HCEC 1CT (cell line): ENCODE data around the gene TMEM127.
"Not testable (repeated sequence)": the region's sequence is repeated elsewhere in the genome, so short reads cannot be mapped to it uniquely, and the experiment has no call there.

Experiments
- DNase-seq: peaks from one replicate; pipeline ENCODE4 v3.0.0-alpha.2; 2017

The TMEM127 gene

GRCh38 chr2:96265840-96266679, at the start of gene TMEM127, which contains the start of gene CIAO1:
Gene TMEM127 (minus strand): TSS chr2:96265997. CDS start chr2:96265381, 616 bp downstream.
Gene CIAO1 (plus strand): TSS chr2:96266225. CDS start chr2:96266351, 126 bp downstream.
- peak; percentile 99 for DNase-seq

DNA sequence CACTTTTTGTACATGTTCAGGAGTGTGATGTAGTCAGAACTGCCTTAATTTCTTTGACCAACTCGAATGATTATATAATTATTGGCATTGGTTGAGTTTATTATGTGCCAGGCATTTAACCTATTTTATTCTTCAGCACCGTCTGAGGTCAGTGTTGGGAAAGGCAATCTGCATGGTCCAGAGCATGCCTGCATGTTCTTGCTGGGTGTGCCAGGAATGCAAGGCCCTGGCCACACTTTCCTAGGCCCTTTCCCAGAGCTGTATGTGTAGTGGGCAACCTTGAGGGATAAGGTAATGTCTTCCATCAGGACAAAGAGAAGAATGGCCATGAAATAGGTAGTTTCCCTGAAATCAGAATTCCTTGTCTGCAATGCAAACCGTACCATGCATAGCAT, 49.2 kb upstream of the TMEM127 start:
- no peak for DNase-seq

GRCh38 chr2:96308248-96308647, 42.5 kb upstream of the TMEM127 start:
- no peak for DNase-seq

GRCh38 chr2:96306370-96306769, 40.6 kb upstream of the TMEM127 start:
- no peak for DNase-seq

GRCh38 chr2:96305979-96306308, 40.1 kb upstream of the TMEM127 start:
- DNase-seq, result no peak

DNA sequence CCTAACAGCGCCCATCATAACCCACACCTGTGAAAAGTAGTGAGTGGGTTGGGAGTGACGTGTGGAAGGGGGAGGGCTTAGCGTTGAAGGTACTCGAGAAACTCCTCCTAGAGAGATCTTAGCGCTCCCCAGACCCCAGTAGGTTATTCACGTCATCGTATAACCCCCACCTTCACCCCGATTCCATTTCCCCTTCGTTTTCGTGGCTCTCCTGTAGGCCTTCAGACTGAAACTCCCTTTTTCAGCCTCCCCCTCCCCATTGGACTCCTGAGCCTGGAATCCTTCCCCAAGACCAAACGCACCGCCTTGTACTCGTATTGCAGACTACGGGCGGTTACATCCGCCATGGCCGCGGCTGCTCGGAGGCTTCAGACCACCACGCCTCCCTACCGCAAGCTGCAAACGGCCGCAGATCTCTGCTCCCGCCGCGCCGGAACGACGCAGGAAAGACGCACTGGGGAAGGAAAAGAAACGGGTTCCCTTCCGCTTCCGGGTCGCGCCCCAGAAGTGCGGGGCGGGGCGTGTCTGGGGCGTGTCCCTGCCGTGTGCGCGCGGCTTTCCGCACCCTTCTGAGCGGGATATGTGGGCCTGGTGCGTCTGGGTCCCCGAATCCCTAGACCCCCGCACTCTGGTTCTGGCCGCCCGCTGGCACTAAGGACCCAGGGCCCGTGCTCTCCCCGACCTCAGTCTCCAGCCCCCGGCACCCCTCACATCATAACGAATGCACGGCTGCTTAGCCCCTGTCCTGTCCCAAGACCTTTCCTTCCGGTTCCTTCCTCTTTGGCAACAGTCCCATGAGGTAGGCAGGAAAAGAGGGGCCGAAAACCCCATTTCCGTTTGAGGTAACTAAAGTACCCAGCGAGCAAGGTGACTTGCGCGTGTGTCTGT, 39.5 kb upstream of the TMEM127 start, which contains the start of gene SNRNP200:
Gene SNRNP200 (minus strand): TSS at position 456 of the 888 bp plus-strand sequence. CDS start 109 bp downstream, at position 347.
- DNase-seq, result peak; percentile 86

GRCh38 chr2:96304606-96305005, 38.8 kb upstream of the TMEM127 start:
- DNase-seq, result no peak

DNA sequence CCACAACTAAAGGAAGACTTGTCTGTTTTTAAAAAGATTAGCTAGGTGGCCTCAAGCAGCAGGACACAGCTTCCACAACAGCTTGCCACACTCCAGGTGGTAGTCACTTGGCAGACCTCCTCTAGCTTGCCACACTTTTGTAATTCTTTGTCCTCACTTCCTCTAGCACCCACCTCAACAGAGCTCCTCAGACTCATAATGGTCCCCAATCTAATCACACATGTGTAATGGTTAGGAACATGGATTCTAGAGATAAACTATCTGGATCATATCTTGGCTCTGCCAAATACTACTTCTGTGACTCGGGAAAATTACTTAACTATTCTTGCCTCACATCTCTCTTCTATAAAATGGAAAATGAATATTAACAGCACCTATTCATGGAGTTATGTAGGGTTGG, 36.1 kb upstream of the TMEM127 start:
- DNase-seq, result no peak

- DNase-seq, result no peak
Measured at GRCh38 chr2:96296925-96297324, 31.1 kb upstream of the TMEM127 start.

- not testable (repeated sequence) for DNase-seq
Measured at GRCh38 chr2:96294271-96294670, 28.5 kb upstream of the TMEM127 start.

- no peak for DNase-seq
Measured at GRCh38 chr2:96291751-96292150, 26.0 kb upstream of the TMEM127 start.

- DNase-seq, result no peak
Measured at GRCh38 chr2:96287273-96287856, 21.6 kb upstream of the TMEM127 start.

DNA sequence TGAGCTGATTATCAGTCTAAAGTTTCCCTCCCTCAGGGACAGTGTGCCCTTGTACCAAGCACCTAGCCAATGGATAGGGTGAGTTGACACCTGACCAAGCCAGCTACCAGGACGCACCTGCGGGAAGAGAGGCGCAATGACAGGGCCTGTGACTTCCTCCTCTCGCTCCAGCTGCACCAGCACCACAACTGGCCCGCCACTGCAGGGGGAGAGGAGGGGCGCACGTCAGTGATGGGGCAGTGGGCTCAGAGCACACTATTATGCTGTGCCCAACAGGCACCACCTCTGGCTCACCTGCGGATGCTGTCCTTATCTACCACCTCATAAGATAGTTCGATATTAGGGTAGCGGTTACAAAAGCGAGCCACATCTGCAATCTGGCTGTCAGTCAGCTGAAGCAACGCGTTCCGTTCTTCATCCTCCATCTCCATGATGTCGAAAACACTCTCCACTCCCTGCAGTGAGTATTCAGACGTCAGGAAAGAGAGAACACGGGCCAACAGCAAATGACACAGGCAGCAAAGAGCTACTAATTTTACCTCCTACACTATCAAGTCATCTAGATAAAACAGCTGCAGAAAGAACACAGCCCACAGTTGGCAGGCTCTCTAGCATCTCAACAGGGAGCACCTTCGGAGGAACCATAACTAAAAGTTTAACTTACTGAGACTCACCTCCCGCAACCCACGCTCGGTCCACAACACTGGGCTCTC, 11.1 kb upstream of the TMEM127 start:
- DNase-seq, result no peak

DNA sequence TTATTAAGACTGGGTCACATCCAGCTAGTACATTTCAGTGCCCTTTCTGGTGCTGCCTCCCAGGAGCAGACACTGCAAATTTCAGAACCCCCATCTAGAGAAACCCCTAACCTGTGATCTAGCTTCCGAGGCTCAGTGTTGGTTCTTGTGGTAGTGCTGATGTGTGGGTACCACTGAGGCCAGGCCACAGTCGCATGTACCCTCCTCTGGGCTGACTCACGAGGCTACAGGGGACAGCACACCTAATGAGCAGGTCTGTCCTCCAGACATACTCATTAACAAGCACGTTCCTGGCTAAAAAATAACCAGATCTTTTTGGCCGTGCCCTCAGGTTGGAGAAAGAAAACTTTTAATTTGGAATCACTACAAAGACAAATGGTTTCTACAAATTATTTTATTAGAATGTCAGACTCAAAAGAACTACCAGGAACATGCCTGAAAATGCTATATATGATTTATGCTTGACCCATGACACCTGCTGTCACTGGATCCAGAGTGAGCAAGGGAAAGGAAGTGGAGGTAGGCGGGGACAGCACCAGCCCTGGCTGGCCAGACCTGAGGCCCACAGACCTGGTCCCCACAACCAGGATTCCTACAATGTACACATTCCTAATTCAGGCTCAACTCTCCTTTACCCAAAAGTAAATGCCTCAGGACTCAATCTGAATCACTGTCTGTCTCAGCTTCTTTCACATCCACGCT, 8.7 kb upstream of the TMEM127 start:
- DNase-seq, result no peak

GRCh38 chr2:96273763-96274162, 8.0 kb upstream of the TMEM127 start:
- DNase-seq, result no peak

DNA sequence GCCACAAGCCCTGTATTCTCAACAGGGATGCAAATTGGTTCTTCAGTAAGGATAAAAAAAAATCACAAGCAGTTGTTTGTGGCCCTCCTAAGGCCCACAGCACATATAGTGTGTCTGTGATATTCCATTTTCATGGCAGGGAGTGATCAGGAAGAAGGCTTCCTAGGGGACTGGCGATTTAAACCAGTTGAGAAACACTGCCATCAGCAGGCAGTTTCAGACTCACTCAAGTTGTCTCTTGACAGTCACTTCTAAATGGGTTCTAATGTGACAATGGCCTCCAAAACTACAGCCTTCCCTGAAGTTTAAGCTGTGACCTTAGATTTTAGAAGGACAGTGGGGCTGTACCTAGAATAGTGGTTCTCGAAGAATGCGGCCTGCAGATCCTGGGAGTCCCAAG, 6.2 kb upstream of the TMEM127 start:
- DNase-seq, result no peak

- DNase-seq, result peak; percentile 34
Measured at GRCh38 chr2:96267159-96267971, 1.6 kb upstream of the TMEM127 start.

- DNase-seq, result no peak
Measured at GRCh38 chr2:96265349-96265839, 403 bp downstream of the TMEM127 start.

- DNase-seq, result peak; percentile 13
Measured at GRCh38 chr2:96264656-96265348, 995 bp downstream of the TMEM127 start.

GRCh38 chr2:96264086-96264485, 1.7 kb downstream of the TMEM127 start:
- no peak for DNase-seq
